ENCODE data around the gene TIMP3.

- TF ChIP-seq CTCF (conservative IDR thresholded peaks at IDR 0.05; ENCODE audit: low read depth, low read length) (no peak), EZH2 (IDR thresholded peaks at IDR 0.05; ENCODE audit: borderline replicate concordance, low read depth, low read length, poor library complexity, severe bottlenecking) (no peak)
These were observed 108.9 kb downstream of the TIMP3 start for GRCh38 chr22:32910429-32910772.

All from A673 (cell line).